HG03571 (cell line): Measurements from ENCODE around the gene LRMDA.

Experiments used
- ATAC-seq: cut with Tn5 transposase; IDR thresholded peaks from one replicate; pipeline ENCODE4 v1.9.1; 2021; ENCODE audit not compliant: unreplicated experiment

The LRMDA gene

DNA sequence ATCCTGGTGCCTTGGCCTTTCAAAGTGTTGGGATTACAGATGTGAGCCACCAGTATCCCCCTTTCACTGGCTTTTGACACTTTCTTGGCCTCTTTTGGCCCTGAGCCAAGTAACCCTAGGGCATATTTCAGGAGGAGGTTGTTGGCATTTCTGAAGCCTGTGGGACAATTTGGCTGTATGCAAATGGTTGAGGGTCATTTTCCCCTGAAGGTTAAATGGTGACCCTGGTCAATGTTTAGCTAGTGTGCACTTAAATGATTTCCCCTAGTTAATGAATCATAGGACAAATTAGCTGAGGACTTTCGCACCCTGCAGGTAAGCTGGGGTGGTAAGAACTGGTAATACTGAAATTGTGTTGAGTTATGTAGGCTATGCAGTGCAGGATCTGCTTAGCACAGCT, 660.5 kb downstream of the LRMDA start:
- ATAC-seq: no peak

DNA sequence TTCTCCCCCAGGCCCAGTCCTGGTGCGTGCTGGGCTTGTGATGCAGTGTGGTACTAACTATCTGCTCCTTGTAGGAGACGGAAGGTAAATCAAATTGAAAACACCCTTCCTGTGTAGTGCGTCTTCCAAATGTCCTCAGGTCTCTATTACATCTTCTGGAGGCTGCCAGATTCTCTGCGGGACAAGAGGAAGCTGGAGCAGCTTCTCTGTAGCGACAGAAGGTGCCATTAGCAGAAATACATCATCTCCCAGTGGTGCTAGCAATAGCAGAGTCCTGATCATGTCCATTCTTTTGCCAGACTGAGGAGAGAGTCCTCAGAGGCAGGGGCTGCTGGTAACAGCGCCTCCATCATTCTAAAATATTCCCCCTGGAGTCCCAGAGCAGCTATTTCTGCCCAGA, 675.2 kb downstream of the LRMDA start:
- ATAC-seq: no peak

DNA sequence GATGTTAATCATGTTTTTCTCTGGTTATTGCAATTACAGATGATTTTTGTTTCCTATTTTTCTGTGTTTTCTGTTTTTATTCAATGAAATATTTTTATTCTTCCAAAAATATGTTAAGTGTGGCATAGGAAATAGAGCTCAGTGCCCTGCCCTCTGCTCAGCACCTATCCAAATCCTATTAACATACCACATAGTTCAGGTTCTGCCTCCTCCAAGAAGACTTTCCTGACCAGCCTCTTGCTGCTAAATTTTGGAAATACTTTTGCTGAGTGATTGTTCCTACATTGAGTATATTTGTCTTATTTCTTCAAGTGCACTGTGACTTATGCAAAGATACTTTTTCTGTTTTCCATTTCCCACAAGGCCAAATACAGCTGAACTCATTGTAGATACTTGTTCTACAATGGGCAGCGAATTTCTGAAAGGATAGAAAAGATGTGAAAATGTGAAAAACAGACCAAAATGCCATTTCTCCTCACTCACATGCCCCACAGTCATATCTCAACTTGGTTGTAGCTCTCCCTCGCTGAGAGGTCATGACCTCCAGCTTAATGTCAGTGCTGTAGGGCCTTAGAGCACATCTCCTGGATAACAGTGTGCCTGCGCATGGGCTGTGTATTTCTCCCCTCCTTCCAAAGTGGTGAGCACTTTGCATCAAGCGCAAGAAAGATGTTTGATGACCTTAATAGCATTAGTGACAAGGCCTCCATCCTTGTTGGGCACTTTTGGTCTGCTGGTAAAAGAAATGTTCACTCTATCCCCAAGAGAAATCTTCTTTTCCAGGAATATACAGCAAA, 677.3 kb downstream of the LRMDA start:
- ATAC-seq: no peak

DNA sequence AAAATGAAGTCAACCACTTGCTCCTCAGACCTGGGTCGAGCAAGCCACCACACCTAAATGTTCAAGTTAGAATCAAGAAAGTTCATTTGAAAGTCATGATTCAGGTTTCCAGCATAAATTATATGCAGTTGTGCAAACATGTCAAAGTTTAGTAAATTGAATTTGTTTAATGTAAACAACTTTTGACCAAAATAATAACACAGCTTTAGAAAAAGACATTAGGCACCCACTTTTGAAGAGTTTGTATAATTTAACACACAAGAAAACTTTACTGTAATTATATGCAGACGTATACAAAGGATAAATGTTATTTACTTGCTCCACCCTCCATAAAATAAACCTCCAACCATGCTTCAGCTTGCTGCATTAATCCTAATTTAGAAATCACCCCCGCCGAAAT, 680.0 kb downstream of the LRMDA start:
- ATAC-seq: no peak

DNA sequence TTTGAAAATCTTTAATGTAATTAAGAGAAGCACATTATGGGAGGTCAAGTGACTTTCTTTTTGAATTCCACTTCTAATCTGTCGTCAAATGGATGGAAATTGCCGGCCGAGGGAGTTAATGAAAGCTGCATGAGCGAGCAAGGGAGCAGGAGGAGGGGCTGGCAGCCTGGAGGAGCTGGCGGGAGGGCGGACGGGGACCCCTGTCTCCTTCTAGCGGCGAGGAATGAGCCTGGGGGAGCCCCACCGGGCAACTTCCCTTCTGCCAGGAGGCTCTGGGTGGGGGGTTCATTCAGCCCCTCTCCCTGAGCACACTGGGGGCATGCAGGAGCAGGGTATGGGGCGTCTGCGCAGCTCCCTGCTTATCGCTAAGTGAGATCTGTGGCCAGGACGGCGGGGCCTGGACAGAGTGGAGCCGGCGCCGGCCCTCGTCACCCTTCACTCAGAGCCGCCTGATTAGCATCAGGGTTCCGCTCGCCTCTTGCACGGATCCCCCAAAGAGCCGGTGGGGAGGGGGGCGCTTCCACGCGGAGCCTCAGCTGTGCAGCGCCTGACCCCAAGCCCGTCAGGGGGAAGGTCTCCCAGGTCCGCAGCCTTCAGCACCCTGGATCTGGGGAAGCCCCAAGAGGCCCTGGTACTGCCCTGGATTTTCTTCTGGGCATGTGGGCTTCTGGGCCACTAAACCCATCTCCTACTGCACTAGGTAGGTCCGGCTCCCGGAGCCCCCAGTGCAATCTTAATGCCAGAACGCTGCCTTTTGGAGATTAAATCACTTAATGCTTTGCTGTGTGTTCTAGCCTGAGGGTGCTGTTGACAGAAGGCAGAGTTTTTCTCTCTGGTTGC, 680.8 kb downstream of the LRMDA start:
- ATAC-seq: no peak

DNA sequence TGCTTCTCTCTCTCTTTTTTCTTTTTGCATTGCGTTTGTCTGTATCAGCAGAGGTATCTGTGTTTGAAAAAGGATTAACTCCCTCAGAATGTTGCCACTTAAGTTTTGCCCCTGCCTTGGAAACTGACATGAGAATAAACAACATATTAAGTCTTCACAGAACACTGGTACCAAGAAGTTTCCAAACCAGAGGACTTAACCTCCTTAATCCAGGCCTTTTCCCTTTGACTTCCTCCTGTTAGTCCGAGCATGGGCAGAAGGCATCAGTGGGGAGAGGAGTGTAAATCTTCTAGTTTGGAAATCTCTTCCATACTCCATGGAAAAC, 681.4 kb downstream of the LRMDA start:
- ATAC-seq: no peak

DNA sequence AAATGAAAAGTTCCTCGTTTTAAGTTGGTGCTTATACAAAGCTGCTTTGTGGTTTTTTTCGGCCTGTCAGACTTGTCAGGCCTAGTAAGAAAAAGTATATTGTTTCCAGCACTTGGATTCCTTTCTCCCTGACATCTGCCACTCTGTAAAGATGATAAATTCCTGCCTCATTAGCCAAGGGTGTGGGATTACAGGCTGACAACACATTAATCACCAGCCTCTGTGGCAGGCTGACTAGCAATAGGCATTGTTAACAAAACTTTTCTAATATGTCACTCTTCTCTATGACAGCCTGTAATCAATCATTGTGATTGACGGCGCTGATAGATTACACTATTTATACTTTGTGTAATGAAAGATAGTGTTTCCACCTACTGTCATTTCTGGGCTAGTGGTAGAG, 682.5 kb downstream of the LRMDA start:
- ATAC-seq: no peak

DNA sequence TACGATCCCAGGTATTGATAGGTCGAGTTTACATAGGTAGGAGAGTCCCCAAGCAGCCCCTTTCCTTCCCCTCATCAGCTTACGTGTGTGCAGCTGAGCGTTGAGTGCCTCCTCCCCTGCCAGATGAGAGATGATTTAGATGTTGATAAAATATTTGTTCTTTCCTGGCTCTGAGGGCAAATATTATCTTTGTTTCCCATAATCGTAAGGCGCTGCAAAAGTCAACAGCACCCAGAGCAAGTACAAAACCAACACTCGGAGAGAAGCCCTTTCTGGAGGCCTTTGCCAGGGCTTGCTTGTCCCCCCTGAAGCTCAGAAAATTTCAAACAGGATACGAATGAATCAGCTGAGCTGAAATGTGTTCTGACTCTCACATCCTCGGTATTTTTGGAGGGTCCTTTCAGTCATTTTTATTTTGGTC, 683.2 kb downstream of the LRMDA start:
- ATAC-seq: no peak

DNA sequence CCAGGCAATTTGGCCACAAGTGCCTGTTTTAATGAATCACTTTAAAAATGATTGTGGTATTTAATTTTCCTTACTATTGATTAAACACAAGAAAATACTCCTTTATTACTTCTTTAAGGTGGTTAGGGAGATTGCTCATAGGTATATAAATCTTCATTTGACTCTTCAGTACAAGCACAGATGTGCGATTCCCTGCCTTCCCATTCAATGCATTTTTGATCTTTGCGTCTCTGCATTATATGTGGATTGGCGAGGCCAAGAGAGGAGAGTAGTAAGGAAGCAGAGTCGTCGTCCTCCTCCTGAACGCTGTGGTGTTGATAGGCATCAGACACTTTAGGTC, 683.7 kb downstream of the LRMDA start:
- ATAC-seq: no peak

DNA sequence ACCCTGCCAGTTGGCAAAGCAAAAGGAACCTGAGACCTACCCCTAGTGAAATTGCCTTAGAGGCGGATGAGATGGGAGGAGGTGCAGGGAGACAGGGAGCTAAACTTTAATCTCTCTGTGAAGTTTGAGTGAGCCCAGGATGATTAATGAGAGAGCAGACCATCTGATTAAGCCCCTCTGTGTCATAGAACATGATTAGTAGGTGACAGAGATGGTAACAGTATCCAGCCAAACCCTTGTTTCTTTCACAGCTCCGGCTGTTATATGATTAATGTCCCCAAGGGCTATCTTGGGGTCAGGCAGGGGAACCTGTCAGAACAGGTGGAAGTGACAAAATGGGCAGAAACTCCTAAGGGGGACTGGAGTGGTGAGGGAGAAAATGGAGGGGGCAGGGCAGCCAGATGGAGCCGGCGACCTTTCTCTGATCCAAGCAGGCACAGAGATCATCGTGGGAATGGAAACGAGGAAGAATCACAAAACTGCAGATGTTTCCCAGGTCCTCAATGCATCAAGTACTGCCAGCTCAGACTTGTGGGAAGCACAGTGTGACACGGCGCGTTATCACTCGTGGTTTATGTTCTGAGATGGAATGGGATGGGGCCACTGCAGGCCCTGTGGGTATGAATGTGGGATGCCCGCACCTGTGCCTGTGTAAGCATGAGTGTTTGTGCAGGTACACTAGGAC, 684.2 kb downstream of the LRMDA start:
- no peak for ATAC-seq

DNA sequence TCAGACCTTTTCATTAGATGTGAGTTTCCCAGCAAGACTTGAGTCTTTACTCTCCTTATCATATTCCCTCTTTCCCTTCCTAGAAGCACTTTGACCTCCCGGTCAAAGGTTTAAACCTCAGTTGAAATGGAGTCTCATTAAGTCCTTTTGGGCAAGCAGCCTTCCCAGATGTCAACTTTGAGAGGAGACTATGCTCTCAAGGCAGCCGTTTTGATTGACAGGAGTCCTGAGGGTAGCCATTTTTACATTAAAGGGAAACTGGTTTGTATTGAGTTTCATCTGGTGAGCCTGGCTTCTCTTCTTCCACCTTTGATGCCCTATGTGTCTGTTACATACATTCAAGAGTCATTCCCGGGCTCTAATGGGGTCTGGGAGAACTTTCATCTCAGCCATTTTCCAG, 685.1 kb downstream of the LRMDA start:
- ATAC-seq: no peak

DNA sequence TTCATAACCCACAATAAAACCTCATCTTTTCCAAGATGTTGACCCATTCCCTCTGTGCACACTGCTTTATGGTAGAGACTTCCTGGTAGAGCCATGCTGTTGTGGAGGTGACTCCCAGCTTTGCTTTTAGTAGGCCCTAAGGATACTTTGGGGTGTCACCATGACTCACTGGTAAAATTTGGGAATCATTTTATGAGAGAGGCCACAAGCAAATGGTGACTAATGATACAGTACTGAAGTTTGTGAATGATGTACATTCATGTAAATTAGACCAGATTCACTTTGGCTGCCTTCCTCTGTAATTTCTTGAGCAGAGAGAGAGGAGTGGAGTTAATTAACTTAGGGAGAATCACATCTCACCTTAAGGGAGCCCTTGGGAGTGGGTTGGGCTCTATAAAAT, 686.5 kb downstream of the LRMDA start:
- ATAC-seq: no peak

DNA sequence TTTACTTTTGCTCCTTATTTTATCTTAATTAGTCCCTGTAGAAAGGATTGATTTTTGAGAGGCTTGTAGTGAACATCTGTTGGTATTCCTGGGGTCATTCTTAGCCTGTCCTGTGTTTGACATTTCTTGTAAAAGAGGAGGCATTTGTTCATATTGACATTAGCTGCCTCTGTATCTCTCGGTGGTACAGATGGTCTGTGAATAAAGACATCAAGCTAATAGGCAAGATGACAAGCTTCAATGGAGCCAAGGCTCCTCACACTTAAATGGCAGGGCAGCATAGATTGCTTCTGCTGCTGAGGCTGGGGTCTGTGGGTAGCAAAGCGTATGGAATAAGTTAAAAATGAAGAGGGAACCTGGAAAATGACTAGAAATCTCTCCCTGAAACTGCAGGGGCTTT, 687.6 kb downstream of the LRMDA start:
- no peak for ATAC-seq

DNA sequence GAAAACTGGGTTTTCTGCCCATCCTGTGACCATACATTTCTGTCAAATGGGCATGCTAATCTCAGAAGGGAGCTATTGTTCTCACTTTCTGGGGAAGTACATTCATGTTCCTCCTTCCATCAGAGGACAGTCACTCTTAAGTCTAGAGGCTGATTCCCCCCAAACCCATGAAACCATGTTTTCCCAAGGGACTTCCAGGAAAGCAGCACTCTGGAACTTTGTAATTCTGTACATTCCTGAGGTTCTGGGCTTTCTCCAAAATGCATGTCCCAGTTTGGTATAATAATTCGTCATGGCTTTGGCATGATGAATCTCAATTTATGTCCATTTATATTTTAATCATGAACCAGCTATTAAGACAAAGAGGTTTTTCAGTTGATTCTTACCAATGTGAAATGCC, 688.1 kb downstream of the LRMDA start:
- ATAC-seq: no peak

DNA sequence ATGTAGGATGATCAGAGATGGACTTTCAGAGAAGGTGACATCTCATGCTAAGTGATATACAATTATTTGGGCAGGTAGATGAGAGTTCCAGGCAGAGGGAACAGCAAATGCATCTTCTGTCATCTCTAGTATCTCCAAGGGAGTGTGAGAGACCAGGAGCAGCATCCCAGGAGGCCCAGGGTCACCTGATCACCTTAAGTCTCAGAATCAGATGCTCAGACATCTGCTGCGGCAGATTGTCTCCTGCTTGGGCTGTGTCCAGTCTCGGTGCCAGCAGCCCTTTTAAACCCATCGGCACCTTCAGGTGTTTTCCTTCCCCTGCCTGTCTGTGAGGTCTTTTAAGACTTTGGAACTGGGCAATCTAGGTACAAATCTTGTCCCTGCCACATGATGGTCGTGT, 690.6 kb downstream of the LRMDA start:
- ATAC-seq: no peak

DNA sequence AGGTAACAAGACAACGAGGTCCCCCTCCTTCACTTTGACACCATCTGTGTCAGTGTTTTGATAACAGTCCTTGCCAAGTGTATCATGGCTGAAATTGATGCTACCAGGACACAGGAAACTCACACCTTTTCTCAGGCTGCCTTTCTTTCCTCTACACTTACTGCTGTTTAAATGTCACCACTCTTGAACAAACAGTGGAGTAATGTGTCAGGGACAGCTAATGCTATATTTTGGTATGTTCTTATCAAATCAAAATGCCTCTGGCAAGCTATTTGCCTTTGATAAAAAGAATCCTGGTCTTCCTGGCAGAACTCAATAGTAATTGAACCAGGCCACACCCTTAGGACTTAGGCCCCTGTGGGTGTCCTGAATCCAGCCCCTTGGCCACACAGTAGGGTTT, 692.9 kb downstream of the LRMDA start:
- ATAC-seq: no peak

DNA sequence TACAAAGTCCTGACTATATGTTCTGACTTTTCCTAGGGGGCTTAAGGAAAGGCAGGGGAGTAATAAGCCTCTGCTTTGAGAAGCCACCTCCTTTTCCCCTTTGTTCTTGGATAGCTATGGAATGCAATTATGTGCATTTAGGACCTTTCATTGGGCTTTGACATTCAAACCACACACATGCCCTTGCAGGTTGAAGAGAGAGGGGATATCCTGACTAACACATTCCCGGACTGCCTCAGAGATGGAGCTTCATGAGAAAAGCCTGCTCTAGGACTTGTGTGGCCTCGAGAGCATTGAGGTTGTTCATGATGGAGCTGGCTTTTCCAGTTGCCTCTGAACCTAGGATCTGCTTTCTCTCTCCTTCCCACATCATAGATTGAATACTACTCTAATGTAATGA, 694.5 kb downstream of the LRMDA start:
- no peak for ATAC-seq

DNA sequence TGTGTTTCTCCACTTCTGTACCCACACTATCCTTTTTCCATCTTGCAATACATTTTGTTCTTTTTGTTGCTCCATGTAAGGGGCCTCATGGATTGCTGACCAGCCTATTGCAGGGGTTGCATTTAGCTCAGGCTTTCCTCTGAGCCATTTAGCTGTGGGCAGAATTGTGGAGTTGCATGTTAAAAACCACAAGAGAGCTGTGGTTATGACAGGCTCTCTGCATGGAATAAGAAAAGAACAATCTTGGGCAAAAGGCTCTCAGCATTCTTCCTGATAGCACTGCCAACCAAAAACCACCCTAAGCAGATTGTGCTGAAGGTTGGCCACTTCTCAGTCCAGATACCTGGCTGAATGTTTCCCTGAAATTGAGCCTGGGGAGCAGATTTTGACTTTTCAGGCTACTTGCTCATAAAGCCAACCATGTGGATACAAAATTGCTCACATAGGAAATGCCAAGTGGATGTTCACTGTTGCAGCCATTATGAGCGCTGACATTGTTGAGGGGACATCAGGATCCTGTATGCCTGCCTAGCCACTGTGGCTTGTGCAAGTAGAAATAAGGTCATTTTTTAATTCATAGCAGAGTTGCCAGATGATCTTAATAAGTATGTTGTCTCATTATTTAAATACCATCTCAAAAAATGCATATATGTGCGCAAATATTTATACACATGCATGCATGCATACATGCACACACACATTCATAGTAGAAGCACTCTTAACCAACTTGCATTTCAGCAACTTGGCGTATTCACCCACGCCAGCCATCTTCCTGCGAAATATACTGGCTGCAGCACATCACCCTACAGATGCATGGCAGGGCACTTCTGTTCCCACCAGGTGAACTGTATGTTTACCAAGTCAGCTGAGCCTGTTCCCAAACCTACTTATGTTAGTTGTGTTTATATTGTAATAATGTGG, 695.4 kb downstream of the LRMDA start:
- no peak for ATAC-seq

DNA sequence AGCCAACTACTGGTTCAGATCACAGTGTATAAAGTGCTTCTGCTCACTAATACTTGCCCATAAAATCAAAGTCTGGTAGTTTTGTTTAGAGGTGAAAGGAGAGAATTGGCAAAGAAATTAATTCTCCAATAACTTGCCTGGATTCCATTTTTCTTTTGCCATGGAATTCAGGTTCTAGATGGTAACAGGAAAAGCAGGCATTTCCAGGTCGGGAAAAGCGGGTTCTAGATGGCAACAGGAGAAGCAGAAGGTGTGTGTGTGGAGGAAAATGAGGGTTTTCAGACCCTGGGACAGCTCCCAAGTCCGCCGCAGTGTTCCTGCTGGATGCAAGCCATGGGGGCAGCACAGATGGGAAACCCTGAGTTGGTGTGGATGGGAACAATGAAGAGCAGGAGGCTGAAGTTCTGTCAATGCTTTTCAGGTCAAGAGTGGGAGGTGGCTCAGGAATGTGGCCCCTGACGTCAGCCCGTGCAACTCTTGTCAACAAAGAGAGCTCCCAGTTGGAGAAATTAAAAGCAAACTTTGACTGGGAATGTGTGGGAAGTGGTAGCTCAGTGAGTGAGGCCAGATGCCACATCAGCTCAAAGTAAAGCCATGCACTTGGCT, 696.7 kb downstream of the LRMDA start:
- no peak for ATAC-seq

DNA sequence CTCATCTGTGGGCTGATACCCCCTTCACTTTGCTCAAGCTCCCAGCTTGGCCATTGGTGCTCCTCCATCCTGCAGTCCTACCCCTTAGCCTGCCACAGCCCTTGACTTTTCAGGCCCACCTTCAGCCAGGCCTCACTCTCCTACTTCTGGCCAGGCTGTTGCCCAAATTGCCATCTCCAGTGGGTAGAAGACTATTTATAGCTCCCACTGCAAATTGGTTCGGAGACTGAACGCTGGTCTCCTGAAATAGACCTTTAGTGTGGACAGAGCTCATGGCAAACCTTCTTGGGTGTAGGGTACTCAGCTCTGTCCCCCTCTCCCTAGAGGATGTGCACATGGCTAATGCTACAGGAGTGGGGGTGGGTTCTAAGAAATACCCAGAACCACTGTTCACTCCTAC, 697.8 kb downstream of the LRMDA start:
- no peak for ATAC-seq

DNA sequence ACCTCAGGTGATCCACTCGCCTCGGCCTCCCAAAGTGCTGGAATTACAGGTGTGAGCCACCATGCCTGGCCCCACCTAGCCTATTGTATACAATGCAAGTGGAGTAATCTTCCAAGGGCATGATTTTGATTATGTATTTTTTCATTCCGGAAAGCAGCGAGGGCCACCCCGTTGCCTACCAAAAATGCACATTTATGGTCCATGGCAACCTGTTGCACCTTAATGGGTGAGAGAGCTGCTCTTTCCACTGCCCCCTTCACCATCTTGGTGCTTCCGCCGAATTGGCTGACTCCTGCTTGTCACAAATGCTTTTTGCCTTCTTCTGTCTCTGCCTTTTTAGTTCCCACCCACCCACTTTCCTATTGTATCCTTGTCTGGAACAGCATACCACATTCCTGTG, 699.5 kb downstream of the LRMDA start:
- ATAC-seq: no peak
